Inflammatory macrophage (primary cell): ENCODE measurements around the gene WDR62.
"Not testable (repeated sequence)": the region's sequence is repeated elsewhere in the genome, so short reads cannot be mapped to it uniquely, and the experiment has no call there.

Experiments
- DNase-seq, 2 donors: peaks; one replicate each; pipeline ENCODE4 v3.0.0-alpha.2; 2020 to 2022

Gene WDR62

DNA sequence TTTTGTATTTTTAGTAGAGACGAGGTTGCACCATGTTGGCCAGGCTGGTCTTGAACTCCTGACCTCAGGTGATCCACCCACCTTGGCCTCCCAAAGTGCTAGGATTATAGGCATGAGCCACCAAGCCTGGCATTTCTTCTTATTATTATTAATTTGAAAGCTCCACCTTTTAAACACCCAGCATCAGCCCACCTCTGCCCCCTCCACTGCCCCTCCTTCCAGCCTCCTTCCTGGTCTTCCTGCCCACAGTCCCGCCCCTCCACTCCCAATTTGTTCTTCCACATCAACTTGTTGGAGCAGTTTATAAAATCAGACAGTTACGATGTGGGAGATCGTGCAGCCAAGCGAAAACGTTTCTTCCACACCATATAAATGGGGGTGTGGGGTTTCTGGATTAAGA lies 14.2 kb upstream of the WDR62 start:
- DNase-seq: no peak

GRCh38 chr19:36041092-36041491 lies 13.6 kb upstream of the WDR62 start:
- DNase-seq: not testable (repeated sequence)

- DNase-seq: peak; percentile 63 to 77
These were observed 12.9 kb upstream of the WDR62 start for GRCh38 chr19:36041831-36042230.

GRCh38 chr19:36043952-36044351 lies 10.7 kb upstream of the WDR62 start:
- DNase-seq: no peak

GRCh38 chr19:36046443-36047050 lies 8.2 kb upstream of the WDR62 start:
- no peak for DNase-seq

GRCh38 chr19:36047835-36048234 lies 6.9 kb upstream of the WDR62 start:
- DNase-seq: no peak

DNA sequence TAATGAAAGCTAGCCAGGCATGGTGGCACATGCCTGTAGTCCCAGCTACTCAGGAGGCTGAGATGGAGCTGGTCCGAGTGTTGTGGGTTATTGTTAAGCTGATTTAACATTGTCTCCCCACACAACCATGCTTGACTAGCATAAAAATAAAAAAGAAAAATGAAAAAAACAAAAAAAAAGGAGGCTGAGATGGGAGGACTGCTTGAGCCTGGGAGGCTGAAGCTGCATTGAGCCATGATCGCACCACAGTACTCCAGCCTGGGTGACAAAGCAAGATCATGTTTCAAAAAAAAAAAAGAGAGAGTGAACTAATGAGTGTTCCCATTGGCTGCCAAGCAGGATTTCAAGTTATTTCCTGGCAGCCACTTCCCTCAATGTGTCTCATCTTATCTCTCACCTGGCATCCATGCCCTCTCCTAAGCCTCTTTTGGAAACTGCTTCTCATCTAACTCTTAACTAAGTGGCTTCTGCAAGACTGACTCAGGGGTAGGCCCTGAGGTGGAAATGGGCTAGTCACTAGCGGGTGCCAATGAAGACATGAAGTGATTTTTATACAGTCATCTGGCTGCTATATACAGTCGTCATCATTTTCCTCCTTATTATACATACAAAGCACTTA lies 5.5 kb upstream of the WDR62 start:
- DNase-seq: no peak

DNA sequence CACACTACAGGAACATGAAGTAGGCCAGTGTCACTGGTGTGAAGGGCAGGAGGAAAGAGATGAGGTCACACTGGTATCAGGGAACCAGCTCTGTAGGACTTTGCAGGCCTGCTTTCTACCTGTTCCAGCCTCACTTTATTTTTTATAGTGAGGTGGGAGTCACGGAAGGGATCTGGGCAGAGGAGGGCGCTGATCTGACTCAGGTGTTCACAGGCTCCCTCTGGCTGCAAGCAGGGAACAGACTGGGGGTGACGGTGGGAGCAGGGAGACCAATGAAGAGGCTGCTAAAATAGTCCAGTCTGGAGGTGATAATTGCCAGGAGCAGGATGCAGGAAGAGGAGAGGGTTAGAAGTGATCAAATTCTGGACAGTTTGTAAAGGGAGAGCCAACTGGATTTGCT lies 3.5 kb upstream of the WDR62 start:
- no peak for DNase-seq

DNA sequence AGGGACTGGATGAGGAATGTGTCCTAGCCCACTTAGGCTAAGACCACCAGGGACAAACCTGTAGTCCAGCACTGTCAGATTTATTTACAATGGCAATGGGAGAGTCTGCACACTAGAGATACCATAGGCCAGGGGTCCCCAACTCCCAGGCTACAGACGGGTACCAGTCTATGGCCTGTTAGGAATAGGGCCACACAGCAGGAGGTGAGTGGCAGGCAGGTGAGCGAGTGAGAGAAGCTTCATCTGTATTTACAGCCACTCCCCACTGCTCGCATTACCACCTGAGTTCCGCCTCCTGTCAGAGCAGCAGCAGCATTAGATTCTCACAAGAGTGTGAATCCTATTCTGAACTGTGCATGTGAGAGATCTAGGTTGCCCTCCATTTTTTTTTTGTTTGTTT lies 3.1 kb upstream of the WDR62 start:
- DNase-seq: no peak

DNA sequence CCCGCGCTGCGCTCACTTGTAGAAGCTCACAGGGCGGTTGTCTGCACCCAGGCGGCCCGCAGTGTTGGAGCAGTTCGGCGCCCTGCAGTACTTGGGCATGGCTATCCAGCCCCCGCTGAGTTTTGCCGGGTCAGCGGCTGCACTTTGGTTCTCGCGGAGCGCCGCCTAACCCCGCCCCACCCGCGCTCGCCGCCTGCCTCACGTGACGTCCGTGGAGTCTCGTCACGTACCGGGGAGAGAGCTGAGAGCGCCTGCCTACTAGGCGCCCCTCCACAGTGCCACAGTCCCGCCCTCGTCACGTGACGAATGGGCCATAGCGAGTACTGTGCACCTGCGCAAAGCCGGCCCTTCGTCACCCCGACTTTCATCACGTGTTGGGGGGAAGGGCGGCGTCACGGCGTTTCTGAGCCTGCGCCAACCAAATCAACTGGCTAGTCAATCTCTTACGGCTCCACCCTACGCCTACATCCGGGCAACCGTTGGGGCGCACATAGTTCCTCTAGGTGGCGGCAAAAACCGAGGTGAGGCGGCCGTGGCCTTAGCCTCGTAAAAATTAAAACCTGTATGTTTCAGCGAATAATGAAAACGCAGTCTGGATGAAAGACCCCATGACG lies 471 bp upstream of the WDR62 start, which contains the start of gene THAP8:
Gene THAP8, minus strand, starts transcription at position 167 of the 614 bp plus-strand sequence. Its CDS starts 68 bp downstream, at position 99.
- DNase-seq: peak; percentile 99 to 100

DNA sequence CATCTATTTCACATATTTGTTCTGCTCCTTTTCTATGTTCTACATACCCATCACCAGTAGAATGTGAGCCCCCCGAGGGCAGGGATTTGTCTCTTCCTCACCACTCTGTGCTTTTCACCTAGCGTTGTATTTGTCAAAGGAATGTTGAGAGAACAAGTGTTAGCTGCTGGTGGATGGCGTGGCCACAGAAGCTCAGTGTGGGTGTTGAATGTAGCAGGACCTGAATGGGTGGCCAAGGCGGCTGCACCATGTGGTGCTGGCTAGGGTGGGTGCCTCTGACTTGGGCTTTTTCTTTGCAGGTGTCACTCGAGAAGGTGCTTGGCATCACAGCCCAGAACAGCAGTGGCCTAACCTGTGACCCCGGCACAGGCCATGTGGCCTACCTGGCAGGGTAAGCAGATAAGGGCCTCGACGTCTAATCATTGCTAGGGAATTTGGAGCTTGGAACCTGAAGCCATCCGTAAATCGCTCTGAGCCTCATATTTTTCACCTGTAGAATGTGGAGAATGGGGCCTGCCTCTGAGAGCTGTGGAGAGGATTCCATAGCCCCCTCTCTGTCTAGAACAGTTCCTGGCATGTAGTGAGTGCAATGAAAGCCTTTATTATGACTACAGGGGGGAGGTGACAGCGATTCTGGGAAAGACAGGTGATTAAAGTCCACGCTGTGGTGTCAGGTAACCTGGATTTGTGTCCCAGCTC lies 3.9 kb downstream of the WDR62 start:
- no peak for DNase-seq

GRCh38 chr19:36059180-36059910 lies 4.6 kb downstream of the WDR62 start:
- no peak for DNase-seq

GRCh38 chr19:36060430-36060829 lies 5.7 kb downstream of the WDR62 start:
- DNase-seq: peak; percentile 16 to 67

DNA sequence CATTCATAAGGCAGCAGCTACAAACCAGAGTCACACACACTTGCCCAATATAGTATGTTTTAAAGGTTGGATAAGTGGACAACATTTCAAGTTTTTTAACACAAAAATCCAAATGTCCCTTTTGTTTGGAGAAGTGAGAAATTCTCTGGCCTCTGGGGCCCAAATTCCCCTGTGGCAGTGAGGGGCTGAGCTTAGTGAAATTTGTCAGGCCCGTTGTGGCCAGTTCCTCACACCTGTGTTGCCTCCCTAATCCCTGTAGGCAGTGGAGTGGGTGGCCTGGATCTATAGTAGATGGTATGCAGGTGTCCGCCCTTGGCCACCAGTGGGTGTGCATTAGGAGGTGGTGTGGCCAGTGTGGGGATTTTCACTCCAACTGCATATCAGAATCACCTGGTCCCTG lies 6.7 kb downstream of the WDR62 start:
- DNase-seq: no peak

- peak; percentile 58 to 72 for DNase-seq
These were observed 10.1 kb downstream of the WDR62 start for GRCh38 chr19:36064826-36065225.

DNA sequence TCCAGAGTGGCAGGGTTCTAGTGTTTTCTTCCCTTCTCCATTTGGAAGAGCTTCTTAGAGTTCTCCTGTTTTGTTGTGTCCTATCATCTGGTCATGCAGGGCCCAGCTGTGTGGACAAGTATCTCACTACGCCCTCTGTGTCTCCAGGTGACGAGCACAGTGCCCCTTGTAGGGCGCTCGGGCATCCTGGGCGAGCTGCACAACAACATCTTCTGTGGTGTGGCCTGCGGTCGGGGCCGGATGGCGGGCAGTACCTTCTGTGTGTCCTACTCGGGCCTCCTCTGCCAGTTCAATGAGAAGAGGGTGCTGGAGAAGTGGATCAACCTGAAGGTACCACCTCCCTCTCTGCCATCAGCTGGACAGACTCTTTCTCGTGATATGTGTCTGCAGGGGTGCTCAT lies 13.0 kb downstream of the WDR62 start:
- no peak for DNase-seq

GRCh38 chr19:36068810-36069499 lies 14.3 kb downstream of the WDR62 start:
- DNase-seq: not testable (repeated sequence)

DNA sequence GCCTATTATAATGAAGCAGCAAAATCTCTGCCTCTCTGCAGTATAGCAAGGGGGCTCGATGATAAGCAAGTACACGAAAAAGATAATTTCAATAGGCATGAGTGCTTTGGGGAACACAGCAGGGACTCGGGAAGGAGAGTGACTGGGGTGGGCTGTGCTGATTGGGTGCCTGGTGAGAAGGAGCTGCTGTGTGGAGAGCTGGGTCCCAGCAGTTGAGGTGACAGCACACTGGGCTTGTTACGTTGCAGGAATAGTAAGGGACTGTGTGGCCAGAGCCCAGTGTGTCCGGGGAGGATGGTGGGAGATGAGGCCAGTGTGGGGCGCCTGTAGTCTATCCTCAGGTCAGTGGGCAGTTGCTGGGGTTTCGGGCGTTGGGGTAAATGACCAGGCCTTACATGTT lies 17.4 kb downstream of the WDR62 start:
- DNase-seq: no peak

- DNase-seq: no peak
These were observed 18.6 kb downstream of the WDR62 start for GRCh38 chr19:36073121-36073876.

GRCh38 chr19:36079389-36079945 lies 24.8 kb downstream of the WDR62 start:
- peak; percentile 21 to 67 for DNase-seq

DNA sequence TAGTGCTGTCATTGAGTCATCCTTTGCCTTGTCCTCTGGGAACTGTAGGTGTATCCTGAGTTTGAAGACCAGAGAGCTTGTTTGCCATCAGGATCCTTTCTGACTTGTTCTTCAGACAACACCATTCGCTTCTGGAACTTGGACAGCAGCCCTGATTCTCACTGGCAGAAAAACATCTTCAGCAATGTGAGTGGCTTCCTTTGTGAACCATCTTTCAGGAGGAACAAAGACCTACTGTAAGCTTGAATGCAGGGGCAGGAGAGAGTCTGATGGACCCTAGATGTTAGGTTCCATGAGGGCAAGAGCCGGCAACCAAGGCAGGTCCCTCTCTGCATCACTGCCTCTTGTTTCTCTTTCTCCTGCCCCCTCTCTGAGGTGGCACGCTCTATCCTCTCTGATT lies 26.7 kb downstream of the WDR62 start:
- DNase-seq: no peak
